ENCODE data around the gene RMI2. TPM values are rescaled to one million over a fixed set of nuclear protein-coding genes. Genes with fewer than 3 reads are reported as not detected.
A peak's percentile ranks its signal among the peaks of the same experiment; 100 is the strongest.
"Not testable (repeated sequence)": the region's sequence is repeated elsewhere in the genome, so short reads cannot be mapped to it uniquely, and the experiment has no call there.

The RMI2 gene
- total and polyA plus RNA-seq, 2 donors (not counting 1 experiment from before 2014, with no cell fraction given): 6.6 to 6.8 TPM

- Histone ChIP-seq H2AFZ (ENCODE audit: low read length) (no peak overlapping the region), H4K20me1 (ENCODE audit: control insufficient read depth, extremely low read depth, insufficient read depth, low read length) (no peaks in the 10 kb centered on the region), H3K9me3 (ENCODE audit: control insufficient read depth, insufficient read depth, low read depth, low read length) (no peaks in the 10 kb centered on the region), H3K4me1 (ENCODE audit: control insufficient read depth, extremely low read depth, insufficient read depth, low read length) (peaks cover 39% of the 10 kb centered on the region), H3K27ac (ENCODE audit: insufficient read depth, low read length) (peak overlapping the region; percentile 75), H3K79me2 (ENCODE audit: control insufficient read depth, insufficient read depth, low read length) (no peaks in the 10 kb centered on the region), H3K36me3 (ENCODE audit: control insufficient read depth, insufficient read depth, low read length) (no peaks in the 10 kb centered on the region), H3K4me3 (replicated peaks in 1 of 4; ENCODE audit: control extremely low read depth in 1 of 4, insufficient read depth in 1 of 4, low read depth in 3 of 4, low read length in 4 of 4) (no peak overlapping the region), H3K27me3 (ENCODE audit: control insufficient read depth, insufficient read depth, low read length) (no peaks in the 10 kb centered on the region), H3K9ac (ENCODE audit: insufficient read depth, low read length) (no peak overlapping the region), H3K4me2 (ENCODE audit: extremely low read depth, insufficient read depth, low read length) (peak overlapping the region; percentile 20)
- no peak for DNase-seq (ENCODE audit: low read depth in 2 of 2)
- no peak for TF ChIP-seq EZH2 (IDR thresholded peaks at IDR 0.05; ENCODE audit: low read length, missing control alignments)
- TF ChIP-seq, protein P1, sequence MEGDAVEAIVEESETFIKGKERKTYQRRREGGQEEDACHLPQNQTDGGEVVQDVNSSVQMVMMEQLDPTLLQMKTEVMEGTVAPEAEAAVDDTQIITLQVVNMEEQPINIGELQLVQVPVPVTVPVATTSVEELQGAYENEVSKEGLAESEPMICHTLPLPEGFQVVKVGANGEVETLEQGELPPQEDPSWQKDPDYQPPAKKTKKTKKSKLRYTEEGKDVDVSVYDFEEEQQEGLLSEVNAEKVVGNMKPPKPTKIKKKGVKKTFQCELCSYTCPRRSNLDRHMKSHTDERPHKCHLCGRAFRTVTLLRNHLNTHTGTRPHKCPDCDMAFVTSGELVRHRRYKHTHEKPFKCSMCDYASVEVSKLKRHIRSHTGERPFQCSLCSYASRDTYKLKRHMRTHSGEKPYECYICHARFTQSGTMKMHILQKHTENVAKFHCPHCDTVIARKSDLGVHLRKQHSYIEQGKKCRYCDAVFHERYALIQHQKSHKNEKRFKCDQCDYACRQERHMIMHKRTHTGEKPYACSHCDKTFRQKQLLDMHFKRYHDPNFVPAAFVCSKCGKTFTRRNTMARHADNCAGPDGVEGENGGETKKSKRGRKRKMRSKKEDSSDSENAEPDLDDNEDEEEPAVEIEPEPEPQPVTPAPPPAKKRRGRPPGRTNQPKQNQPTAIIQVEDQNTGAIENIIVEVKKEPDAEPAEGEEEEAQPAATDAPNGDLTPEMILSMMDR (conservative IDR thresholded peaks at IDR 0.05 in 1 of 2, IDR thresholded peaks at IDR 0.05 in 1 of 2; ENCODE audit: low read depth in 1 of 2, low read length in 2 of 2): no peak
Measured at GRCh38 chr16:11363927-11364258, 18.6 kb downstream of the RMI2 start.

DNA sequence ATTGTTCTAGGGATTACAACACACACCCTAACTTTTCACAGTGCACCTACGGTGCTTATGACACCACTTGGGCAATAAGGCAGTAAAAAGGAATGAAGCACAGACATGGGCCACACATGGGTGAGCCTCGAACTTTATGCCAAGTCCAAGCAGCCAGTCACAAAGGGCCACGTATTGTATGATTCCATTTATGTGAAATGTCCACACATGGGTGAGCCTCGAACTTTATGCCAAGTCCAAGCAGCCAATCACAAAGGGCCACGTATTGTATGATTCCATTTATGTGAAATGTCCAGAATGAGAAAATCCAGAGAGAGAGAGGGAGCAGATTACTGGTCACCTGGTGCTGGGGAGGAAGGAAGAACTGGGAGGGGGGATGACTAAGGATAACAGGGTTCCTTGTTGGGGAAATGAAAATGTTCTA is 22.2 kb downstream of the RMI2 start:
- H3K4me2 ChIP-seq (ENCODE audit: extremely low read depth, insufficient read depth, low read length): no peak overlapping the region
- no peak overlapping the region for H3K4me3 ChIP-seq (replicated peaks in 1 of 4; ENCODE audit: control extremely low read depth in 1 of 4, insufficient read depth in 1 of 4, low read depth in 3 of 4, low read length in 4 of 4)
- no peak overlapping the region for H3K27ac ChIP-seq (ENCODE audit: insufficient read depth, low read length)
- no peak overlapping the region for H3K9ac ChIP-seq (ENCODE audit: insufficient read depth, low read length)
- H3K9me3 ChIP-seq (ENCODE audit: control insufficient read depth, insufficient read depth, low read depth, low read length): no peaks in the 10 kb centered on the region
- H2AFZ ChIP-seq (ENCODE audit: low read length): no peak overlapping the region
- H3K27me3 ChIP-seq (ENCODE audit: control insufficient read depth, insufficient read depth, low read length): no peaks in the 10 kb centered on the region
- TF ChIP-seq, protein P1 (conservative IDR thresholded peaks at IDR 0.05 in 1 of 2, IDR thresholded peaks at IDR 0.05 in 1 of 2; ENCODE audit: low read depth in 1 of 2, low read length in 2 of 2): no peak
- TF ChIP-seq EZH2 (IDR thresholded peaks at IDR 0.05; ENCODE audit: low read length, missing control alignments): no peak
- peaks cover 16% of the 10 kb centered on the region for H3K4me1 ChIP-seq (ENCODE audit: control insufficient read depth, extremely low read depth, insufficient read depth, low read length)
- DNase-seq (ENCODE audit: low read depth in 2 of 2): no peak
- no peaks in the 10 kb centered on the region for H3K36me3 ChIP-seq (ENCODE audit: control insufficient read depth, insufficient read depth, low read length)
- H3K79me2 ChIP-seq (ENCODE audit: control insufficient read depth, insufficient read depth, low read length): no peaks in the 10 kb centered on the region
- no peaks in the 10 kb centered on the region for H4K20me1 ChIP-seq (ENCODE audit: control insufficient read depth, extremely low read depth, insufficient read depth, low read length)

- no peak overlapping the region for H2AFZ ChIP-seq (ENCODE audit: low read length)
- H3K9me3 ChIP-seq (ENCODE audit: control insufficient read depth, insufficient read depth, low read depth, low read length): no peaks in the 10 kb centered on the region
- H3K4me3 ChIP-seq (replicated peaks in 1 of 4; ENCODE audit: control extremely low read depth in 1 of 4, insufficient read depth in 1 of 4, low read depth in 3 of 4, low read length in 4 of 4): no peak overlapping the region
- no peak overlapping the region for H3K9ac ChIP-seq (ENCODE audit: insufficient read depth, low read length)
- no peaks in the 10 kb centered on the region for H3K4me1 ChIP-seq (ENCODE audit: control insufficient read depth, extremely low read depth, insufficient read depth, low read length)
- H3K4me2 ChIP-seq (ENCODE audit: extremely low read depth, insufficient read depth, low read length): no peak overlapping the region
- DNase-seq (ENCODE audit: low read depth in 2 of 2): no peak
- TF ChIP-seq, protein P1 (conservative IDR thresholded peaks at IDR 0.05 in 1 of 2, IDR thresholded peaks at IDR 0.05 in 1 of 2; ENCODE audit: low read depth in 1 of 2, low read length in 2 of 2): no peak
- TF ChIP-seq EZH2 (IDR thresholded peaks at IDR 0.05; ENCODE audit: low read length, missing control alignments): no peak
- H4K20me1 ChIP-seq (ENCODE audit: control insufficient read depth, extremely low read depth, insufficient read depth, low read length): no peaks in the 10 kb centered on the region
- H3K27me3 ChIP-seq (ENCODE audit: control insufficient read depth, insufficient read depth, low read length): no peaks in the 10 kb centered on the region
- no peak overlapping the region for H3K27ac ChIP-seq (ENCODE audit: insufficient read depth, low read length)
- no peaks in the 10 kb centered on the region for H3K36me3 ChIP-seq (ENCODE audit: control insufficient read depth, insufficient read depth, low read length)
- H3K79me2 ChIP-seq (ENCODE audit: control insufficient read depth, insufficient read depth, low read length): no peaks in the 10 kb centered on the region
Measured at GRCh38 chr16:11370084-11370931, 25.0 kb downstream of the RMI2 start.

DNA sequence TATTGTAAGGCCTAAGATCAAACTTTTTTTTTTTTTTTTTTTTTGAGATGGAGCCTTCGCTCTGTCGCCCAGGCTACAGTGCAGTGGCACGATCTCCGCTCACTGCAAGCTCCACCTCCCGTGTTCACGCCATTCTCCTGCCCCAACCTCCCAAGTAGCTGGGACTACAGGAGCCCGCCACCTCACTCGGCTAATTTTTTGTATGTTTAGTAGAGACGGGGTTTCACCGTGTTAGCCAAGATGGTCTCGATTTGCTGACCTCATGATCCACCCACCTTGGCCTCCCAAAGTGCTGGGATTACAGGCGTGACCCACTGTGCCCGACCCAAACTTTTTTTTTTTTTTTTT is 25.6 kb downstream of the RMI2 start:
- not testable (repeated sequence) for H3K9me3 ChIP-seq (ENCODE audit: control insufficient read depth, insufficient read depth, low read depth, low read length); H3K4me3 ChIP-seq (replicated peaks in 1 of 4; ENCODE audit: control extremely low read depth in 1 of 4, insufficient read depth in 1 of 4, low read depth in 3 of 4, low read length in 4 of 4); H3K79me2 ChIP-seq (ENCODE audit: control insufficient read depth, insufficient read depth, low read length); H3K4me1 ChIP-seq (ENCODE audit: control insufficient read depth, extremely low read depth, insufficient read depth, low read length); H3K9ac ChIP-seq (ENCODE audit: insufficient read depth, low read length); H3K27me3 ChIP-seq (ENCODE audit: control insufficient read depth, insufficient read depth, low read length); H3K27ac ChIP-seq (ENCODE audit: insufficient read depth, low read length); H3K36me3 ChIP-seq (ENCODE audit: control insufficient read depth, insufficient read depth, low read length); H3K4me2 ChIP-seq (ENCODE audit: extremely low read depth, insufficient read depth, low read length); DNase-seq (ENCODE audit: low read depth in 2 of 2); H4K20me1 ChIP-seq (ENCODE audit: control insufficient read depth, extremely low read depth, insufficient read depth, low read length); H2AFZ ChIP-seq (ENCODE audit: low read length)
